Measurements from ENCODE around the gene FBF1.

The FBF1 gene

DNA sequence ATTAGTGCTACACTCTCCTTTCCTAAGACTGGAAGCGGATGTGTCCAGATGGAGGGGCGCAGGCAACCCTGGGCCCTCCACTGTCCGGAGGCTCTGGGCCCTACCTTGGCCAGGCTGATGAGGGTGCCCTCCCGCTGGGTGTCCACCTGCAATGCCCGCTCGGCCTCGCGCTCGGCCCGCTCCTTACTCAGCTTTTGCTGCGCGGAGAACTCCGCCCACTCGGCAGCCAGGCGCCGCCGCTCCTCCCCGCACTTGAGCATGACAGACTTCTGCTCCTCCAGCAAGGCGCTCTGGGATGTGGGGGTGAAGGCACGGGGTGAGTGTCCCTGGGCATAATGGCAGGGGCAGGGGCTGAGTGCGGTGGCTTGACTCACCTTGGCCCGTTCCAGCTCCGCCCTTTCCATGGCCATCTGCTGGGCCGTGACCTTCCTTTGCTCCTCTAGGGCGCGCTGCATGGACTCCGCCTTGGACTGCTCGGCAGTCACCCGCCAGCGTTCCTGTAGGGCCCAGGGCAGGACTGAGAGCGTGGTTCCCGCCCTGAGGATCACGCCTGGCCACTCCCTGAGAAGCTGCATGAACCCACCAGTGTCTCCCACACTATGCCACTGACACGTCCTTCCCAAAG lies 26.1 kb downstream of the FBF1 start:
- no peak for DNase-seq

DNA sequence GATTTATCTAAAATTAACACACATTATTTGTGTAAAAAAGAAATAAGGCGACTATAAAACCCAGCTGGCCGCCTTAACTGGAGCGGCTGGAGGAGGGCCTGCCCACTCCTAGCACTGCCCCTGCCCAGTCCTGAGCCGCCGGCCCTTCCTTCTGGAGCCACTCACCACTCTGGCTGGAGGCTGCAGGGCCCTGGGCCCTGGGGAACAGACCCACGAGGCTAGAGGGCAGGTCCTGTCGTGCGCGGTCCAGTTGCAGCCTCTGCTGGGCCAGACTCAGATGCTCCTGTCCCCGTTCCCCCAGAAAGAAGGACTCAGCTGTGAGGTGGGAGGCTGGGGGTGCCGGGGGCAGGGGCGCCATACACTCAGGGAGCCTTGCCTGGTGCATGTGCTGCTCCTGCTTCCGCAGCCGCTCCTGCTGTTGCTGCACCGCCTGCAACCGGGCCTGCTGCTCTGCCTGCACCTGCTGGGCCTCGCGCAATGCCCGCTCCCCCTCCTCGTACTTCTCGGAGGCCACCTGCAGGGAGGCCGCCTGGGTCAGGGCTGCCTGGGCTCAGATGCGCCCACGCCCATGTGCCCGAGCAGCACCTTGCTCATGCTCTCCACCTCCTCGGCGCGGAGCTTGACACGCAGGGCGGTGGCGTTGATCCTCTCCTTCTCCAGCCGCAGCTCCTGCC lies 27.2 kb downstream of the FBF1 start:
- no peak for DNase-seq

DNA sequence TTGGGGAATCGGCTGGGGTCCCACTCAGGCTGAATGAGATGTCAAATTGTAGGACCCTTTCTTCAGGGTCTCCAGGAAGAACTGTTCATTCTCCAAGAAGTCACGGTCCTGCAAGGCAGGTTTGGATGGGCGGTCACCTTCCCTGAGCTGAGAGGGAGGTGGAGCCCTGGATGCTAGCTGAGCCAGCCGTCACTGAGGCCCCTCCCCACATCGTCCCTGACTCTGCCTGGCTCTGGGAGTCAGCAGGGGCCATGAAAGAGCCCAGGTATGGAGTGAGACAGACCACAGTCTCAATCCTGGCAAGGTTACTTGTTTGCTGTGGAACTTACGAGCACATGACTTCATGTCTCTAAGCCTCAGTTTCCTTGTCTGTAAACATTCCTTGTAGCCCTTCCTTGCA lies 30.1 kb downstream of the FBF1 start:
- no peak for DNase-seq

DNA sequence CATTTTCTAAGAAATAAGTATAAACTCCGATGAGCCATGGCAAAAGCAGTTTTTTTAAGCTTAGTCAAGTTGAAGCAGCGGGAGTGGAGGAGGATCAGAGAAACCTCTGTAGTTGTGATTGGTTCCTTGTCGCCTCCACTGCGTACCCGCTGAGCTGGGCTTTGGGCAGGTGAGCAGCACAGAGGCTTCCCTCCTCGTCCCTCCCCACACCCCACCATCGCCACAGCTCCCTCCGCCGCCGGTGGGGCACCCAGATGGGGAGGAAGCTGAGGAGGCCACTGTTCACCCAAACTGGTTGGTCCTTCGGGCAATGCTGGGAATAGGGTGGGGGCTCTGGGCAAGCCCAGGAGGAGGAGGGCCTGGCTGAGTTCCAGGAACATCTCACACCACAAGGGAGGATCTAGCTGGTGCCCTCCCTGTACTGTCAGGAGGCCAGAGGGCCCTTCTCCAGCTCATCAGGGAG lies 31.0 kb downstream of the FBF1 start:
- no peak for DNase-seq

DNA sequence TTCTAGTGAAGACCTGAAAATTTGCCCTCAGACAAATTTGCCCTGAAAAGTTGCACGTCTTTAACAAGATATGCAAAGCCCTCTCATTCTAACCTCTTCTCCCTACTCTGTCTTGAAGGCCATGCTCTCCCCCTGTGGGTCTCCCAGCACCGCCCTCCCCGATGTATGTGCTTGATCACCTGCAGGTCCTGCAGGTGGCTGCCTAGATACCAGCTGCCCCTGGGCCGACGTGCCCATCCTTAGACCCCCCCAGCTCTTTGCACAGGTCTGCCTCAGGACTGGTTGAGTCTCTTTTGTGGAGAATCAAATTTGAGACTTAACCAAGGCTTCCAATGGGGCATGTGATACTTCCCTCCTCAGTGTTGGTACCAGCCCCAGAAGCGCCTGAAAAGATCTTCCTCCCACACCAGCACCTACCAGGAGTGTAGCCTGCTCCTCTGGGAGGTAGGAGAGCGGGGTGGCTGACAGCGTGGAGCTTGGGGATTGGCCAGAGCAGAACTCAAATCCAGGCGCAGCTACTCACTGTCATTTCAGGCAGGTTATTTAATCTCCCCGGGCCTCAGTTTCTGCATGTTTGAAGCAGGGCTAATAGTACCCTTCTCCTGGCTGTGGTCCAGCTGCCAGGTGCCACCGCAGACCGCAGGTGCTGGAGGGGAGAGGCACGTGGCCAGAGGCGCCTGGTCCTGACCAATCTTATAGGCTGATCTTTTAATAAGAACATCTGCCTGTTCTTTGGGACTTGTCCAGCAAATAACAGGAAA lies 31.6 kb downstream of the FBF1 start:
- no peak for DNase-seq

DNA sequence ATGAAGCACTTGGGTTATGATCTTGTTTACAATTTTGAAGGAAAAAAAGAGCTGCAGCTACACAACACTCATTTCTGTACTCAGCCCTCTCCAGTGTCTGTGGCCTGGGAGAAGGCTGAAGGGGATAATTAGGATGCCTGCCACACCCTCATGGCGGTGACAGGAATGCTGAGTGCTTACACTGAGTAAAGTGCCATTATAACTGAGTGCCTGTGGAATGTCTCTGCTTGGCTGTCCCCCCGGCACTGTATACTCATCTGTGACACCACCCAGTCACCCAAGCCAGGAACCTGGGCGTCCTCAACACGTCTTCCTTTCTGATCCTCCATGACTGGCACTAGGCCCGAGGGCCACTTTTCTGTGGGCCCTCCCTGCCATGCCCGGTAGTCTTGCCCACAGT lies 32.6 kb downstream of the FBF1 start:
- DNase-seq, result no peak

DNA sequence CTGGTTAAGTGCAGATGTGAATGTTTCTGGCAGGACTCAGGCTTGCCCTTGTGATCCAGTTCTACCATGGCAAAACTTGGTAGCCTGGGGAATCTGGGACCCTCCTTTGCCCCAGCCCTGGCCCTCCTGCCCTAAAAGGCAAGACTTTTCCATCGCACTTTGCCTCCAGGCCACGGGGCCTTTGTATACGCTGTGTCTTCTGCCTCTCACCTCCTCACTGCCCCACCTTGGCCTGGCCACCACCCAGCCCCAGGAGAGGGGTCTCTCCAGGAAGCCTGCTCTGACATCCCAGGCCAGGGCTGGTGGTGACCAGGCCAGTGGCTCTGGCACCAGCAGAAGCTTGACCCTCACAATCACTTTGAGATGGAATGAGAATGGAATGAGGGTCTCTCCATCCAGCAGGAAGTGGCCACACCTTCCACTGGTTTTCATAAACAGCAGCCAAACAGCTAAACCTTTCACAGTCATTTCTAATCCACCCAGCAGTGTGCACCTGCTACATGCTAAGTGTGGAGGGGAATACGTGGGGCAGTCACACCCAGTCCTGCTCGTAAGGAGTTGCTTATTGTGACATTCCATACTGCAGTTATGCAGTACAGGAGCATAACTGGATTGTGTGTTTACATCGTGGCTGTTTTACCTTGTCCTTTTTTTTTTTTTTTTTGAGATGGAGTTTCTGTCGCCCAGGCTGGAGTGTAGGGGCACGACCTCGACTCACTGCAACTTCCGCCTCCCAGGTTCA lies 34.5 kb downstream of the FBF1 start:
- no peak for DNase-seq

DNA sequence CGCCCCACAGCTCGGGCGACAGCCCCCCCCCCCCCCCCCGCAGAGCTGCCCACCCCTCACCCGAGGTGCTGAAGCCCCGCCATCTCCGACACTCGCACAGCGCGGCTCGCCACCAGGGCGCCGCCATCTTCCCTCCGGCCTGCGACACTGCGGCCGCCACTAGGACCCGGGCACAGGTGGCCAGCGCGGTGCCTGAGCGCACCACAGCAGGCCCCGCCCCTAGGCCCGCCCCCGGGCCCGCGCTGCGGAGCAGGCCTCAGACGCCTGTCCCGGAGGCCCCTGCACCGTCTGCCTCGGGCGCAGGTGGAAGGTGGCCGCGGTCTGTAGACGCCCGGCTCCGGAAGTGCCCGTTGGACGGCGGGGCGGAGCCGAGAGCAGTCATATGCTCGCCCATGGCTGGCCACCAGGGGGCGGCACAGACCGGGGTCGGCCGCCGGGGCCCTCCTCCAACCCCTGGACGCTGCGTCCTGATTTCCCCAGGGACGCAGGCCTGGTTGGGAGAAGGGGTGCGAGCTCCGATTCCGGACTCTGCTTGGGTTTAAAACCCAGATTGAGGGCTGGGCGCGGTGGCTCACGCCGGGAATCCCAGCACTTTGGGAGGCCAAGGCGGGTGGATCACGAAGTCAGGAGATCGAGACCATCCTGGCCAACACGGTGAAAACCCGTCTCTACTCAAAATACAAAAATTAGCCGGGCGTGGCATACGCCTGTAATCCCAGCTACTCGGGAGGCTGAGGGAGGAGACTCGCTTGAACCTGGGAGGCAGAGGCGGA lies 35.9 kb downstream of the FBF1 start, which contains the start of gene MRPL38:
TSS of gene MRPL38 (minus strand) at position 136 of the 773 bp plus-strand sequence. CDS start at position 127, 9 bp downstream.
- DNase-seq, result peak; percentile 93

DNA sequence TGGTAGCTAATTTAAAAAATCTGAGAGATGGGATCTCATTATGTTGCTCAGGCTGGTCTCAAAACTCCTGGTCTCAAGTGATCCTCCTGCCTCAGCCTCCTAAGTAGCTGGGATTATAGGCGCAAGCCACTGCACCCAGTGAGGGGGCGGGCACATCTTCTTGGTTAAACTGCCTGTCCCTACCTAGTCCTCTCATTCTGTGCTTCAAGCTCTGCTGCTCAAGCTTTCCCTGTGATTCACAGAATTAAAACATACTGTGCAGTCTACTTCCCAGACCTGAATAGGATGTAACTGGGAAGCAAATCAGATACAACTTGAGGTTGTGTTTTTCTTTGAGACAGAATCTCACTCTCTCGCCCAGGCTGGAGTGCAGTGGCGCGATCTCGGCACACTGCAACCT lies 38.4 kb downstream of the FBF1 start:
- no peak for DNase-seq

DNA sequence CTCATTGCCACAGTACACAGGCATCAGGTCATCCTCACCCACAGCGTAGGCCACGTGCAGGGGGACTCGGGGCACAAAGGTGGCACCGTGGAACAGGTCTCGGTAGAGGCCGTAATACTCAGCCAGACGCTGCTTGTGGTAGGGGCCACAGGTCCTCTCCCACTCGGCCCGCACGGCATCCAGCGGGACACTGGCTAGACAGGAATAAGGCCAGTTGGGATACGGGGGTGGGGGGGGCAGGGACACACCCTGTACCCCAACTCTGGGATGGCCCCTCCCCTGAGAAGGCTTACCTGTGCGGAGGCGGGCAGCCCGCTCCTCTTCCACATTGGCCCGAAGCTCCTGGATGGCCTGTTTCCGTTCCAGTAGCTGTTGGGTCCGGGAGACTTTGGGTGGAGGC lies 39.1 kb downstream of the FBF1 start:
- DNase-seq, result no peak

DNA sequence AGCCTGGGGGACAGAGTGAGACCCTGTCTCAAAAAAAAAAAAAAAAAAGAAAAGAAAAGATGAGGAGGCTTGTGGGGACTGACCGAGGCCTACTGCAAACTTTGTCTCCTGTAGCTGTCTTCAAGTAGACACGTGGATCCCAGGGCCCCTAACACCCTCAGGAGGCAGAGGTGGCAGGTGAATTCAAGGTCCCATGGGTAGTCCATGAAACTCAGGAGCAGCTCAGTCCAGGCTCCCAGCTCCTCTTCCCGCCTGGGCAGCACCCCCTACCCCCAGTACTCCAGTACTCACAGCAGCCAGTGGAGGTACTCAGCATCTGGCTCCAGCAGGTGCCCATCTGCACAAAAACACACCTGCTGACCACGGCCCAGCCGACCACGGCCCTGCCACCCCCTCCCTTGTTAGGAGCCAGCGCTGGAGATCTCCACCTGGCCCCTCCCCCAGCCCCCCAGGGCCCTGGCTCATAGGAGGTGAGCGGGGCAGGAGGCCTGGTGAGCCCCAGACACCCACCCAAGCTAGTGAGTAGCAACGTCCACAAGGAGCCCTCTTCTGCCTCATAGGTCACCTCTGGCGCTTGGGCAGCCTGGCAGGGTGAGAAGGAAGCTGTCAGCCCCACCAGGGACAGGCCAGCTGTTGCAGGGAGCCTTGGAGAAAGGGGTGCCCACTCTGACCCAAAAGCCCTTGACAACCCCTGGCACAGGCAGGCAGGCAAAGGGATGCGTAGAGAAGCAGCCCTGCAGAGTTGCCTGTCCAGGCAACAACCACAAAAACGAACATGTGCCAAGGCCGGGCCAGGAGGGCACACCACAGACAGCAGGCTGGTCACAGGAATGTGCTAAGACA lies 39.9 kb downstream of the FBF1 start:
- no peak for DNase-seq

DNA sequence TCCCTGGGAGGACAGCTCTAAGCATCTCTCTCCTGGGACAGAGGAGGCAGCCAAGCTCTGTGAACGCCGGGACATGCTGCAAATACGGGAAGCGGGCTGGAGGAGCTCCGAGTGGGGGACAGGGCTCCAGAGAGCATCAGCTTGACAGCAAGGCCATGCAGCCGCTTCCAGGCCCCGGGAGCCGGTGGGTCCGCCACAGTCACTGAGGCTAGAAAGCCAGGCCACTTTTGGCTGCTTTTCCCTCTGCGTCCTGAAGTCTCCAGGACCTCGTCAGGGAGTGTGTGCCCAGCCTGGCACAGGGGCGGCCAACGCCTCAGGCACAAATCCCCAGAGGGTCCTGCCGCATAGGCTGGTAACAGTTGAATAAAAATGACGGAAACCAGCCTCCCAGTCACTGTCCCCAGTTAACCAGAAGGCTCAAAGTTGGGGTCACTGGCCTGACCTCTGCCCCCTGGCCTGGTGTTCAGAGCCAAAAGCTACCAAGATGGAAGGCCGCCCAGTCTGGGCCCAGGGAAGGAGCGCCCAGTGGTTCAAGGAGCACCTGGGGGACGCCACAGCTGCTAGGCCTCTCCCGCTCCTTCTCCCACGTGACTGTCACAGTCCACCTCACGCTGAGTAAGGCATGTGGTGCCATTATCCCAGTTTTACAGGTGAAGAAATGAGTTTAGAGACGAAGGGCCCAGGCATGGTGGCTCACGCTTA lies 40.9 kb downstream of the FBF1 start:
- DNase-seq, result no peak

DNA sequence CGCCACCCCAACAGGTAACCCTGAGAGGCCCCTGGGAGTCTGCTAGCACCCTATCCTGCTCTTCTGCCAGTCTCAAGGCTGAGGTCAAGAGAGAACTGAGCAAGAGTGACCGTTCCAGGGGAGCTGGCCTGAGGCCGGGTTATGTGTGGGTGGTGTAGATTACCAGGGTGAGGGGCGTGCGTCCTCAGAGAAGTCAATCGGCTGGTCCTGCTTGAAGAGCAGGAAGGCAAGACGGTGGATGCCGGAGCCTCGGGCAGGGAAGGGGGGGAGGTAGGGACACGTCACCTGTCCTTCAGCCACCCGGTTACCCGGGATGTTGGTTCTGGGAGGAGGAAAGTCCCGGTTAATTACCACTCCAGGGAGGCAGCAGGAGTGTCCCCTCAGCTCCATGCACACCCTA lies 41.5 kb downstream of the FBF1 start:
- DNase-seq, result no peak

DNA sequence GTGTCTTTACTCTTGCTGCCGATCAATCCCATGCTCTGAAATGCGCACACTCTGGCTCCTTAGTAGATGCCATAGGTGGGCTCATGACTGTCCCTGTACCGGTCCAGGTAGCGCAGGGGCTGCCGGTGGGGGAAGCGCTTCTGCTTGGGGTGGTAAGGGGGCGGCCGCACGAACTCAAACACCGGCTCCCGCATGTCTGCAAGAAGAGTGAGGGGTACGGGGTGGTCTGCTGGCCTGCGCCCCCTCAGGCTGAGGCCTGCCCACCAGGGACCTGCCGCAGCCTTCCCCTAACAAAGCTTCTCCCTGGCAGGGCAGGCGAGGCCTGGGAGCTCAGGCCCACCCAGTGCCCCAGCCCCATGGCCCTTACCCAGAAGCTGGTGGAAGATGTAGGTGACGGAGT lies 42.1 kb downstream of the FBF1 start:
- no peak for DNase-seq

DNA sequence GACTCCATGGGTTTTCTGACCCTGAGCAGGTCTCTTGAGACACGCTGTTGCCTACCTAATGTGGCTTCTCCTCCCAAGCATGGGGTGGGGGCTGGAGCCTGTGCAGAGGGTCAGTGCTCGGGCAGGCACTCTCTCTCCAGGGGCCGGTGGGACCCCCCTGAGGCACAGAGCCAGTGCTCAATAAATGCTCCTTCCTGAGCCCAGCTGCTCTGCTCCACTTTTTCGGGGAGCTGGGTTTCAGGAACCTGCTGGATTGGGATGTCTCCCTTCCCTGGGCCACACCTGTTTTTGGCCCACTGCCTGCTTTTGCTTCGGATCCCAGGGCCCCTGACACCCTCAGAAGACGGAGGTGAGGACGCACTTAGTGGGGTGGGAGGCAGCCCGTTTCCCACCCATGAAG lies 42.8 kb downstream of the FBF1 start:
- no peak for DNase-seq

DNA sequence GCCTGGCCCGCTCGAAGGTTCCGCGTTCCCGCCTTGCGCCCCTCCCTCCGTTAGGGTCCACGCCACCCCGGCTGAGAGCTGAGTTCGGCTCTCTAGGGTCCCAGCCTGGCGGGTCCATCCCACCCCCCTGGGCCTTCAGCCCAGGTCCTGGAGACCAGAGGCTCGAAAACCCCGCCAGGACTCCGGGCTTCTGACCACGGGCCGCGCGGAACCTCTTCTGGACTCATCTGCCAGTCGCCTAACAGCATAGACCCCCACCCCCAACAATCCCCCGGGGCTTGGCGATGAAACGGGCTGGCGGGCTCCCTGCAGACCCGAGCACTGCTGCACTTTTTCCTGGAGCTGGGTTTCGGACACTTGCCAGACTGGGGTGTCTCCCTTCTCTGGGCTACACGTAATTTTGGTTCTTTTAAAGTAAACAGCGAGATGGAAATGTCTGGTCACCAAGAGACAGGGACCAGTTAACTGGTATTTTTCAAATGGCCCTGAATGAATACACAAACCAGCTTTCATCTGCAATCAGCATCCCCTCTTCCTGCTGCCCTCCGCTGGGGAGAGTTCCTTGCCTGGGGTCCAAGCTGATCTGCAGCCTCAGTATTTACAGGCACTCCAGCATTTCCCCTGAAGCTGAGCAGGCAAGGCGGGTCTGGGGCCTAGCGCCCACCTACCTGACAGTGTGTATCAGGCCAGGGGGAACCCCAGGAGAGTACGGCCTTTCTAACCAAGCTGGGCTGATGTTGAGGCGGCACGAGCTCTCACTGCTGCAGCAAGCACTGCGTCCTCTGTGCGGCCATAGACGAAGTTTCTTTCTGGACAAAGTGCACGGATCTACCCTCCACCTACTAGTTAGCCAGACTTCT lies 43.5 kb downstream of the FBF1 start:
- peak; percentile 65 for DNase-seq

DNA sequence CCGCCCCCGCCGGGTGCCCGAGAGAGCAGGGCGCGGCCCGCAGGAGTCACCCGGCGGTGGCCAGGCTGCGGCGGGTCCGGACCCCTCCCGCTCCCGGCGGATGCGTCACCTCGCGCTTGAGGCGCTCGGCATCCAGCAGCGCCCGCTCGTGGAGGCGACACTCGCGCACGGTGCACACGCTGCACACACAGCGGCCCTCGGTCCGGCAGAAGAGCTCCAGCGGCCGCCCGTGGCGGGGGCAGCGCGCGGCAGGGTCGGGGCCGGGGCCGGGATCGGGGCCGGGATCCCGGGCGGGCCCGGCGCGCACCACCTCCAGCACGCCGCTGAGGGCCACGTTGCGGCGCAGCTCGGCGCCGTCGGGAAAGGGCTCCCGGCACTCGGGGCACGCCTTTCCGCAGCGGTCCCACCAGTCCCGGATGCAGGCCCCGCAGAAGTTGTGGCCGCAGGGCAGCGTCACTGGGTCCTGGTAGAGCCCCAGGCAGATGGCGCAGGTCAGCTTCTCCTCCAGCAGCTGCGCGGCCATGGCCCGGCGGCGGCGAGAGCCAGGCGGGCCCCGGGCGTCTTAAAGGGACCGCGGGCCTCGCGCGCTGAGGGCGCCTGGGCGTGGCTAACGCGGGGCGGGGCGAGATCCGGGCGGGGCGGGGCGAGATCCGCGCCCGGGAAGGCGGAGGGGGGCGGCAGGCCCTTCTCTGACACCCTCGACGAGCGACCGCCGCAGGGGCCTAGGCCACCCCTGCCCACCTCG lies 44.3 kb downstream of the FBF1 start, which contains the start of gene TRIM65:
TSS of gene TRIM65 (minus strand) at position 537 of the 745 bp plus-strand sequence. CDS start at position 523, 14 bp downstream.
- peak; percentile 89 for DNase-seq

DNA sequence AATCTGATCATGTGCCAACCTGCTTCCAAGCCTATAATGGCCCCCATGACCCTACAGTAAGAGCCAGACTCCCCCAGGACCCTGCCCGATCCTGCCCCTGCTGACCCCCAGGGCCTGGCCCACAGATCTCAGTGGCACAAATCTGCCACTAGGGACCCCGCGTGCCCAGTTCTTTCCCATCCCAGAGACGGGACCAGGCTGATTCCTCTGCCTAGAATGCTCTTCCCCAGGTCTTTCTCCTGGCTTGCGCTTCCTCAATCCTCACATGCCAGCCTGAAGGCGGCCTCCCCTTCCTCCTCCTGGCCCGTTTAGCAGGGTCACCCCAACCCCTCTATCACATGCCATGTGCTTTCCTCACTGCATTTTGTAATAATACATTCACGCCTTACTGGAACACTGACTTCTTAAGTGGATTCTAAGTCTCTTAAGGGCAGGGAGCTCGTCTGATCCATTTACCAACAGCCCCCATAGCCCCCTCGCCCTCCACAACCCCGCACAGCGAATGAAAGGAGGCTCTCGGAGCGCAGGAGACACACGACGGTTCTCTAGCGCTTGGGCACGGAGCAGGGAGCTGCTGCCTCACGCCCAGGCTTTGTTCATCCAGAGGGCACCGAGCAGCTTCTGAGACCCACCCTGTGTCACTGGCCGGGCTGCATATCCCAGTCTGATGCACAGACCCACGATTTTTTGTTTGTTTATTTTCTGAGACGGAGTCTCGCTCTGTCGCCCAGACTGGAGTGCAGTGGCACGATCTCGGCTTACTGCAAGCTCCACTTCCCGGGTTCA lies 45.3 kb downstream of the FBF1 start:
- DNase-seq, result no peak

Measured in right hindlimb (tissue), 1 donor.